SU-DHL-6 (cell line): ENCODE measurements around the gene GNRH2.

Source experiments
- H2AFZ ChIP-seq: fragments of 200-600 bp; sonication (generic); 2 replicates; pipeline ENCODE4 v1.6.1; 2014; ENCODE audit warnings: low read depth, mild to moderate bottlenecking, moderate library complexity, mixed read lengths, antibody characterized with exemption, low read length; ENCODE audit not compliant: severe bottlenecking
- H3F3A ChIP-seq: fragments of 200-600 bp; shearing (Covaris generic); 2 replicates; pipeline ENCODE4 v1.6.0; 2016; ENCODE audit warnings: antibody characterized with exemption, mild to moderate bottlenecking; ENCODE audit not compliant: insufficient read depth
- H3K27ac ChIP-seq: fragments of 200-600 bp; sonication (generic); 2 replicates; pipeline ENCODE4 v1.5.1; 2016; ENCODE audit warnings: low read depth, mild to moderate bottlenecking, low read length, moderate library complexity, mixed read lengths
- H3K27me3 ChIP-seq: fragments of 200-600 bp; sonication (generic), shearing (Covaris generic); 2 replicates; pipeline ENCODE4 v1.6.0; 2014; ENCODE audit warnings: mild to moderate bottlenecking, low read length
- H3K36me3 ChIP-seq: fragments of 200-600 bp; sonication (generic); 2 replicates; pipeline ENCODE4 v1.6.1; 2014; ENCODE audit warnings: mild to moderate bottlenecking, low read length, mixed read lengths
- H3K4me2 ChIP-seq: fragments of 300-600, 200-600 bp; shearing (Covaris generic), sonication (generic); 2 replicates; pipeline ENCODE4 v1.6.0; 2014; ENCODE audit warnings: low read length, low read depth, mild to moderate bottlenecking; ENCODE audit not compliant: poor library complexity, severe bottlenecking
- H3K4me3 ChIP-seq: fragments of 200-600 bp; sonication (generic); 2 replicates; pipeline ENCODE4 v1.5.1; 2014; ENCODE audit warnings: antibody characterized with exemption, low read length, mild to moderate bottlenecking, mixed read lengths; ENCODE audit not compliant: insufficient read depth, poor library complexity, severe bottlenecking
- H3K79me2 ChIP-seq: fragments of 200-600 bp; sonication (generic); 2 replicates; pipeline ENCODE4 v1.6.1; 2014; ENCODE audit warnings: mild to moderate bottlenecking, low read length, moderate library complexity; ENCODE audit not compliant: insufficient read depth
- H3K9ac ChIP-seq: fragments of 200-600 bp; sonication (generic); 2 replicates; pipeline ENCODE4 v1.7.0; 2014; ENCODE audit warnings: mild to moderate bottlenecking, low read length
- H3K9me2 ChIP-seq: fragments of 200-600 bp; sonication (generic); replicated peaks from 2 replicates; pipeline ENCODE4 v1.6.1; 2014; ENCODE audit warnings: low read length; ENCODE audit not compliant: insufficient read depth
- H3K9me3 ChIP-seq: fragments of 200-600 bp; sonication (generic); 2 replicates; pipeline ENCODE4 v1.6.1; 2014; ENCODE audit warnings: low read length, mixed read lengths; ENCODE audit not compliant: insufficient read depth
- H4K20me1 ChIP-seq: fragments of 200-600 bp; sonication (generic); 2 replicates; pipeline ENCODE4 v1.6.1; 2014; ENCODE audit warnings: low read depth, mild to moderate bottlenecking, antibody characterized with exemption, low read length, moderate library complexity, mixed read lengths
- EZH2phosphoT487 ChIP-seq: fragments of 200-600 bp; sonication (generic), shearing (Covaris generic); conservative IDR thresholded peaks from 2 replicates; pipeline ENCODE4 v1.6.1; 2018; ENCODE audit warnings: mild to moderate bottlenecking, antibody characterized with exemption, low read length, moderate library complexity, mixed read lengths
- TF ChIP-seq, protein P1 (sequence below): fragments of 200-600 bp; sonication (generic); IDR thresholded peaks from one replicate; pipeline ENCODE4 v1.5.1; 2017; ENCODE audit warnings: antibody characterized with exemption, mild to moderate bottlenecking, low read length, moderate library complexity; ENCODE audit not compliant: insufficient read depth, poor library complexity, severe bottlenecking

Gene GNRH2

DNA sequence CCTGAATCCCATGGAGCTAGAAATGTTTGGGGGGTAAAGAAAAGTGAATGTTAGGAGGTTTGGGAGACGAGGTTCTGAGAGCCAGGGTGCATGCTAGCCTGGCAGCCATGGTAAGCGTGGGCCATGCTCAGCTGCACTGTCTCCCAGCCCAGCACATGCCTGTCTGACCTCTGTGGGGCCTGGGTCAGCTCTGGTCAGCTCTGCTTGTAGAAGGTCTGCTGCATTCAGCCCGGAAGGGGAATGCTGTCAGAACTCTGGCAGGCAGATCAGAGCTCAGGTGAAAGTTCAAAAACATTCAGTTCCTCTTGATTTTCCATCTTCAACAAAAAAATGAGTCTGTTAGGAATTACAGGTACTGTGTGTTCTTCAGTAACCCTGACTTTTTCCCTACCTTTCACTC lies 5.8 kb upstream of the GNRH2 start:
- no peak for TF ChIP-seq EZH2phosphoT487
- TF ChIP-seq, protein P1, sequence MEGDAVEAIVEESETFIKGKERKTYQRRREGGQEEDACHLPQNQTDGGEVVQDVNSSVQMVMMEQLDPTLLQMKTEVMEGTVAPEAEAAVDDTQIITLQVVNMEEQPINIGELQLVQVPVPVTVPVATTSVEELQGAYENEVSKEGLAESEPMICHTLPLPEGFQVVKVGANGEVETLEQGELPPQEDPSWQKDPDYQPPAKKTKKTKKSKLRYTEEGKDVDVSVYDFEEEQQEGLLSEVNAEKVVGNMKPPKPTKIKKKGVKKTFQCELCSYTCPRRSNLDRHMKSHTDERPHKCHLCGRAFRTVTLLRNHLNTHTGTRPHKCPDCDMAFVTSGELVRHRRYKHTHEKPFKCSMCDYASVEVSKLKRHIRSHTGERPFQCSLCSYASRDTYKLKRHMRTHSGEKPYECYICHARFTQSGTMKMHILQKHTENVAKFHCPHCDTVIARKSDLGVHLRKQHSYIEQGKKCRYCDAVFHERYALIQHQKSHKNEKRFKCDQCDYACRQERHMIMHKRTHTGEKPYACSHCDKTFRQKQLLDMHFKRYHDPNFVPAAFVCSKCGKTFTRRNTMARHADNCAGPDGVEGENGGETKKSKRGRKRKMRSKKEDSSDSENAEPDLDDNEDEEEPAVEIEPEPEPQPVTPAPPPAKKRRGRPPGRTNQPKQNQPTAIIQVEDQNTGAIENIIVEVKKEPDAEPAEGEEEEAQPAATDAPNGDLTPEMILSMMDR: no peak
- Histone ChIP-seq H2AFZ (no peak overlapping the region), H3K36me3 (0 out of 2 replicates have a peak, but pooled peaks cover 2% of the 10 kb centered on the region), H3K4me2 (no peak overlapping the region), H3K4me3 (no peak overlapping the region), H3K9me2 (no peaks in the 10 kb centered on the region), H3F3A (no peaks in the 10 kb centered on the region), H3K27ac (no peak overlapping the region), H3K27me3 (no peaks in the 10 kb centered on the region), H4K20me1 (no peaks in the 10 kb centered on the region), H3K9me3 (no peaks in the 10 kb centered on the region), H3K9ac (no peak overlapping the region), H3K79me2 (no peaks in the 10 kb centered on the region)

DNA sequence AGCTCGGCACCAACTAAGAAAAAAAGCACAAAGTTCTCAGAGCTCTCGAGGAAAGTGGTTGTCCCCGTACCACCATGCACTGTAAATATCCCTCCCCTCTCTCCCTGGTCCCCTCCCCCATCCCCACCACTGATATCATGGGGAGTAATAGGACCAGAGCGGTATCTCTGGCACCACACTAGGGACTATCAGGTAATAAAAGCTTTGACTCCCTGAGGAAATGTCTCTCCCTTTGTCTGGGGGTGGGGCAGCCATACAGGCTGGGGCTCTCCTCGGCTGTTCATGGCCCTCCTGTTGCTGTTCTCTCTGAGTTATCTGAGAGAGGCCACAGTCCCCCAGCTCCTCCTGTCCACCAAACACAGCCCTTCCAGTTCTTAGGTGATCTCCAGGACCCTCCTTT lies 5.0 kb upstream of the GNRH2 start:
- no peaks in the 10 kb centered on the region for H3K9me2 ChIP-seq
- H3K4me2 ChIP-seq: no peak overlapping the region
- no peaks in the 10 kb centered on the region for H3F3A ChIP-seq
- TF ChIP-seq EZH2phosphoT487: no peak
- TF ChIP-seq, protein P1: no peak
- H3K36me3 ChIP-seq: 0 out of 2 replicates have a peak, but pooled peaks cover 2% of the 10 kb centered on the region
- no peaks in the 10 kb centered on the region for H4K20me1 ChIP-seq
- no peaks in the 10 kb centered on the region for H3K27me3 ChIP-seq
- H2AFZ ChIP-seq: no peak overlapping the region
- no peak overlapping the region for H3K9ac ChIP-seq
- no peak overlapping the region for H3K4me3 ChIP-seq
- H3K9me3 ChIP-seq: no peaks in the 10 kb centered on the region
- H3K27ac ChIP-seq: no peak overlapping the region
- no peaks in the 10 kb centered on the region for H3K79me2 ChIP-seq

DNA sequence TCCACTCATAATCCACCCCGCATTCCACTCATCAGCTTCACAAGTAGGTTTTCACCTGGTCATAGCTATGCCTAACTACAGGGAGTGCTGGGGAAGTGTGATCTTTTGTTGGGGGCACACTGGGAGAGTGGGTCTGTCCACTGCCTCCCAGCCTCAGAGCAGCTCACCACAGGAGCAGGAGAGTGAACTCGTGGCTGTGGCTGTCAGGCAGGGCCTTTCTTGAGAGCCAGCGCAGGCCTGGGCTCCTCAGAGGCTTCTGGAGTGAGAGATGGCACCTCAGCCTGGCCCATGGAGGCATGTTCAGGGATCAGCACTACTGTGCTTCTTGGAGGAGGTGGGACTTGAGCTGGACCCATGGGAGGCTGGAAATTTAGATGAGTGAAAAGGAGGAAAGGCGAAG lies 4.0 kb upstream of the GNRH2 start:
- no peak overlapping the region for H3K4me2 ChIP-seq
- no peak overlapping the region for H3K27ac ChIP-seq
- no peak overlapping the region for H2AFZ ChIP-seq
- H3K9ac ChIP-seq: no peak overlapping the region
- no peaks in the 10 kb centered on the region for H3K9me2 ChIP-seq
- no peaks in the 10 kb centered on the region for H3K79me2 ChIP-seq
- no peaks in the 10 kb centered on the region for H3K27me3 ChIP-seq
- TF ChIP-seq EZH2phosphoT487: no peak
- TF ChIP-seq, protein P1: no peak
- H3K9me3 ChIP-seq: no peaks in the 10 kb centered on the region
- no peak overlapping the region for H3K4me3 ChIP-seq
- 0 out of 2 replicates have a peak, but pooled peaks cover 2% of the 10 kb centered on the region for H3K36me3 ChIP-seq
- H3F3A ChIP-seq: no peaks in the 10 kb centered on the region
- no peaks in the 10 kb centered on the region for H4K20me1 ChIP-seq

- no peak overlapping the region for H3K27ac ChIP-seq
- no peaks in the 10 kb centered on the region for H3K9me3 ChIP-seq
- no peaks in the 10 kb centered on the region for H3F3A ChIP-seq
- TF ChIP-seq EZH2phosphoT487: no peak
- 0 out of 2 replicates have a peak, but pooled peaks cover 2% of the 10 kb centered on the region for H3K36me3 ChIP-seq
- H3K9ac ChIP-seq: no peak overlapping the region
- H3K4me3 ChIP-seq: no peak overlapping the region
- no peak overlapping the region for H3K4me2 ChIP-seq
- no peaks in the 10 kb centered on the region for H4K20me1 ChIP-seq
- H3K9me2 ChIP-seq: no peaks in the 10 kb centered on the region
- H2AFZ ChIP-seq: no peak overlapping the region
- H3K27me3 ChIP-seq: no peaks in the 10 kb centered on the region
- no peaks in the 10 kb centered on the region for H3K79me2 ChIP-seq
Observed at GRCh38 chr20:3040086-3040485, 3.3 kb upstream of the GNRH2 start.
